GM19328 (cell line): ENCODE data around the gene OR51B4.
"Not testable (repeated sequence)": the region's sequence is repeated elsewhere in the genome, so short reads cannot be mapped to it uniquely, and the experiment has no call there.

Source experiments
- ATAC-seq: cut with Tn5 transposase; IDR thresholded peaks from one replicate; pipeline ENCODE4 v1.9.1; 2021; ENCODE audit warnings: mild to moderate bottlenecking, moderate library complexity; ENCODE audit not compliant: unreplicated experiment

OR51B4 gene

DNA sequence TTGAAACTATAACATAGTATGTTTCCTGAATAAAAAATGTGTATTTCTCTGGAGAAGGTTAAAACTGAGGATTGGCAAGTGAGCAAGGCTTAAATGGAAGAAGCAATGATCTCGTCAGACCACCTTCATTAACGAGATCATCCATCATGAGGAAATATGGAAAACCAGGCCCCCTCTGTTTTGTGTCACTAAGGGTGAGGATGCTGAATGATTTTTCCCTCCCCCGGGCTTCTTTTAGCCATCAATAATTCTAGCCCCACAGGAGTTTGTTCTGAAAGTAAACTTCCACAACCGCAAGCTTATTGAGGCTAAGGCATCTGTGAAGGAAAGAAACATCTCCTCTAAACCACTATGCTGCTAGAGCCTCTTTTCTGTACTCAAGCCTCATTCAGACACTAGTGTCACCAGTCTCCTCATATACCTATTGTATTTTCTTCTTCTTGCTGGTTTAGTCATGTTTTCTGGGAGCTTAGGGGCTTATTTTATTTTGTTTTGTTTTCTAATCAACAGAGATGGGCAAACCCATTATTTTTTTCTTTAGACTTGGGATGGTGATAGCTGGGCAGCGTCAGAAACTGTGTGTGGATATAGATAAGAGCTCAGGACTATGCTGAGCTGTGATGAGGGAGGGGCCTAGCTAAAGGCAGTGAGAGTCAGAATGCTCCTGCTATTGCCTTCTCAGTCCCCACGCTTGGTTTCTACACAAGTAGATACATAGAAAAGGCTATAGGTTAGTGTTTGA, 26.2 kb downstream of the OR51B4 start:
- no peak for ATAC-seq

DNA sequence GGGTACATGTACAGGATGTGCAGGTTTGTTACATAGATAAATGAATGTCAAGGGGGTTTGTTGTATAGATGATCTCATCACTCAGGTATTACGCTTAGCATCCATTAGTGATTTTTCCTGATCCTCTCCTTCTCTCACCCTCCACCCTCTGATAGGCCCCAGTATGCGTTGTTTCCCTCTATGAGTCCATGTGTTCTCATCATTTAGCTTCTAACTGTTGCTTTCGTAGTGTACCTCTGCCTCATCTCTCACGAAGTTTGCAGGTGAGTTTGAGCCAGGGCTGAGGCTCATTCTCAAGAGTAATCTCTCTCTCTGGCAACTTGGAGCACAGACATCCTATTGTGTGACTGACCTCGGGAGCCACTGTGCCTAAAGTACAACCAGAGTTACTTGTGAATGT, 27.4 kb downstream of the OR51B4 start:
- no peak for ATAC-seq

DNA sequence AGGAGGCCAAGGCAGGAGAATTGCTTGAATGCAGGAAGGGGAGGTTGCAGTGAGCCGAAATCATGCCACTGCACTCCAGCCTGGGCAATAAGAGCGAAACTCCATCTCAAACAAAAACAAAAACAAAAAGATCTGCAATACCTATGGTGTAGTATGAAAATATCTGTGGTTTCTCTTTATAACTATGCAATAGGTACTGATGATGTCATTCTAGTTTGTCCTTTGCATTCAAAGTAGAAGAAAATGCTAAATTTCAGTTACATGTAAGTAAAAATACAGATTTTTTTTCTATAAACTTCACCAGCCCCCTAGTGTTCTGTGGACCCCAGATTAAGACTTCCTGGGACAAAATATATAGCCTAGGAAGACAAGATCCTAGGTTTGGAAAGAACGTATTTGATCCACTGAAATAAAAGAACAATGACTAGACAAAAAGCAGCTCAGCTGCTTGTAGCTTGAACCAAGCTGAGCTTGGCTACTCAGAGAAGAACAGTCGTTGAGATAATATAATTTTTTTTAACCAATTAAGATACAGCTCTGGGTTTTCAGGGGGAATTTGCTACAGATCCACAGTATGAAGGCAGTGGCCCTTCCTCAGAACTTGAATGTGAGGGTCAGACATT, 29.2 kb downstream of the OR51B4 start:
- no peak for ATAC-seq

DNA sequence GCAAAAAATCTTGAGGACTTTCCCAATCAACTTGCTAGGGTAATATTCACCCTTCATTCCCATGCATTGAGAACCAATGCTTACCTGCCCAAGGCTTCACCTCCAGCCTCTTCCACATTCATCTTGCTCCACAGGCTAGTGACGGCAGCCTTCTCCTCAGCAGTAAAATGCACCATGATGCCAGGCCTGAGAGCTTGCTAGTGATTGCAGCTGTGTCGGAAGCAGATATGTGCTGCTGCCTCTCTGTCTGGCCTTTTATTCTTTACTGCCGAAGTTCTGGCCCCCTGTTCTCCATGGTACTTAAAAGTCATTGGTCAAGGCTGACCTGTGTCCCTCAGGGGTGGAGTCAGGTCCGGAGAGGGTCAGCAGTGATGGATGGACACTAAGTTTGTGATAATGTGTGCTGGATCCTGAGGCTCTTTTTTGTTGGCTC, 32.0 kb downstream of the OR51B4 start, which contains the start of gene HBE1:
HBE1 (minus strand) TSS at position 231 of the 433 bp plus-strand sequence; CDS start at position 176, 55 bp downstream.
- ATAC-seq = no peak

DNA sequence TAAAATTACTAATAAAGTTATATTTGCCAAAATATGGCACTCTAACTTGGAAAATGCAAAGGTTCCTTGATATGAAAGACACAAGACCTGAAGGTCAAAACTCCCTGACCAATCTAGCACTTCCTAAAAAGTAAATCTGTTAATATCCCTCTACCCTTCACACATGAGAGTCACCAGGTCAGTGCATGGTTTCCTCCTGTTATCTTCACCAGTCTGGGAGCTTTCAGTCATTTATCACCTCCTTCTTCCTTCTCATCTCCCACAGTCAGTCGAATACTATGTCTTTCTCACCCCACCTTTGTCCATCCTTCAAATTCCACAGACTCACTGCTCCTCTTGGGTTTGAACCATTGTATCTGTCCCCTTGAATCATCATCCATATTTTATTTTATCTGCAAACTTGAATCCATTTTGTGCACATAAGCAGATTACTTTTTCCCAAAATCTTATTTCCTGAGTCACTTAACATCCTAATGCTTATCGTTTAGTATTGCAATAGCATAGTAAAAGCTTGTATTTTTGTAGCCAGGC, 34.6 kb downstream of the OR51B4 start:
- no peak for ATAC-seq

DNA sequence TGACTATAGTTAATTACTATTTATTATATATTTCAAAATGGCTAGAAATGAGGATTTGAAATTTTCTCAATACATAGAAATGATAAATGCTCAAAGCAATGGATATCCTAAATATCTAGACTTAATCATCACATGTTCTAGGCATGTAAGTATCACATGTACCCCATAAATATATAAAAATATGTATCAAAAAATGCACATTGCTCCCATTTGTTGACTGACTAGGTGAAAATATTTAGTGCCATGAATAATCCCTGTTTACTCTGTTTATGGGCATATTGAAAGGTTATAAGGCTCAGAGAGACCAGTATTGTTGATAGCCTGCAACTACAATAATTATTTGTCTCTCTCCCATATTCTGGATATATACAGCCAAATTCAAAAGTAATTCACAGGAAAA, 35.1 kb downstream of the OR51B4 start:
- no peak for ATAC-seq

DNA sequence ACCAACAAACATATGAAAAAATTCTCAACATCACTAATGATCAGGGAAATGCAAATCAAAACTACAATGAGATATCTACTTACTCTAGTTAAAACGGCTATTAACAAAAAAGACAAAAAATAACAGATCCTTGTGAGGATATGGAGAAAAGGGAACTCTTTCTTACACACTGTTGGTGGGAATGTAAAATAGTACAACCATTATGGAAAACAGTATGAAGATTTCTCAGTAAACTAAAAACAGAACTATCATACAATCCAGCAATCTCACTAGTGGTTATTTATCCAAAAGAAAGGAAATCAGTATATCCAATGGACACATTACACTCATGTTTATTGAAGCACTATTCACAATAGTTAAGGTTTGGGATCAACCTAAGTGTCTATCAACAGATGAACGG, 35.9 kb downstream of the OR51B4 start:
- no peak for ATAC-seq

DNA sequence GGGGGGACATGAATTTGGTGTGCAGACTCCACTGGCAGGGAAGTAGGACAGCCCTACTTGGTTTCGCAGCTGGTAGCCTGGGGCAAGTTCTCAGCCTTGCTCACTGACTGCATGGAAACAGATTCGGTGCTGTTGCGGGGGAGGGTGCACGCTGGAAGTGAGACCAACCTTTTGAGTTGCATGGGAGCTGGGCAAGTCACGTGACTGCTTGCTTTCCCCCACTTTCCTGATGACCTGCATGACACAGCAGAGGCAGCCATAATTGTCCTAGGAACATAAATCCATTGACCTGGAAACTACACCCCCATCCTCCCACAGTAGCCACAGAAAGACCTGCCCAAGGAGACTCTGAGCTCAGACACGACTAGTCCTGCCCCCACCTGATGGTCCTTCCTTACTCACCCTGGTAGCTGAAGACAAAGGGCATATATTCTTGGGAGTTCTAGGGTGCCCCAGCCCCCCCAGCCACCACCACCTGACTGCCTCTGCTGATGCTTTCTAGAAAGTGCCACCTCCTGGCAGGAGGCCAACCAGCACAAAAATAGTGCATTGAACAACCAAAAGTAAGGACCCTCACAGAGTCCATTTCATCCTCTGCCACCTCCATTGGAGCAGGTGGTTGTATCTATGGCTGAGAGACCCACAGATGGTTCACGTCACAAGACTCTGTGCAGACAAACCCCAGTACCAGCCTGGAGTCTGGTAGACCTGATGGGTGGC, 43.0 kb downstream of the OR51B4 start:
- ATAC-seq = no peak

DNA sequence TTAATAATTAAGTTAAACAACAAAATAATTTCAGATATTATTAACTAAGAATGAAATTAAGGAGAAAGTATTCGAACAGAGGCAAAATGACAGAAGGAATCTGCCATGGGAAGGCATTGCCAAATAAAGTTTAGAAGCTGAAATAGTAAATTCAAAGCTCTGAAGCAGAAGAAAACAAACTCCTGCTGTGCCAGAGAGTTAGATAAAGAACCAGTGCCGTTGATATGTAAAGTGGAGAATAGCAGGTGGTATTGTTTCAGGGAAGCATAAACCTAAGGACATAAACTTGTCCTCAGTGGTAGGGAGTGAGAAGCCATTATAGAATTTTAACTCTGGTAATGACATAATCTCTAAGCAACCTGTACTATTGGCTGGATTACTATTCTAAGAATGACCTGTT, 44.5 kb downstream of the OR51B4 start:
- ATAC-seq = no peak

DNA sequence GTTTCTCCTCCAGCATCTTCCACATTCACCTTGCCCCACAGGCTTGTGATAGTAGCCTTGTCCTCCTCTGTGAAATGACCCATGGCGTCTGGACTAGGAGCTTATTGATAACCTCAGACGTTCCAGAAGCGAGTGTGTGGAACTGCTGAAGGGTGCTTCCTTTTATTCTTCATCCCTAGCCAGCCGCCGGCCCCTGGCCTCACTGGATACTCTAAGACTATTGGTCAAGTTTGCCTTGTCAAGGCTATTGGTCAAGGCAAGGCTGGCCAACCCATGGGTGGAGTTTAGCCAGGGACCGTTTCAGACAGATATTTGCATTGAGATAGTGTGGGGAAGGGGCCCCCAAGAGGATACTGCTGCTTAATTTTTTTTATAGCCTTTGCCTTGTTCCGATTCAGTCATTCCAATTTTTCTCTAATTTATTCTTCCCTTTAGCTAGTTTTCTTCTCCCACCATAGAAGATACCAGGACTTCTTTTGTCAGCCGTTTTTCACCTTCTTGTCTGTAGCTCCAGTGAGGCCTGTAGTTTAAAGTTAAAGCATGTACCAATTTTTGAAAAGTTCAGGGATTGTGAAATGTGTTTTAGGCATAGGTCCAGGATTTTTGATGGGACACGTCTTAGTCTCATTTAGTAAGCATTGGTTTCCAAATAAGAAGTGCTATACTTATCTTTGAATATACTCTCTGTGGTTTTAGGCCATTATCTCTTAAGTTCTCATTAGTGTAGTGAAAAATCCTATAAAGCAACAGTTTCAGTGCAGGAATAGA, 46.9 kb downstream of the OR51B4 start, which contains the start of gene HBG2:
HBG2 (minus strand) TSS at position 136 of the 768 bp plus-strand sequence; CDS start at position 83, 53 bp downstream.
- not testable (repeated sequence) for ATAC-seq

DNA sequence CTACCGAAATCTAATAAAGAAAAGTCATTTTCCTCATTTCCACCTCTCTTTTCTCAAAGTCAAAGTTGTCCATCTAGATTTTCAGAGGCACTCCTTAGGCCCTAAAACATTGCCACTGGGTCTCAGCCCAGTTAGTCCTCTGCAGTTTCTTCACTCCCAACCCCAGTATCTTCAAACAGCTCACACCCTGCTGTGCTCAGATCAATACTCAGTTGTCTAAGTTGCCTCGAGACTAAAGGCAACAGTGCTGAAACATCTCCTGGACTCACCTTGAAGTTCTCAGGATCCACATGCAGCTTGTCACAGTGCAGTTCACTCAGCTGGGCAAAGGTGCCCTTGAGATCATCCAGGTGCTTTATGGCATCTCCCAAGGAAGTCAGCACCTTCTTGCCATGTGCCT, 47.7 kb downstream of the OR51B4 start:
- ATAC-seq = not testable (repeated sequence)

DNA sequence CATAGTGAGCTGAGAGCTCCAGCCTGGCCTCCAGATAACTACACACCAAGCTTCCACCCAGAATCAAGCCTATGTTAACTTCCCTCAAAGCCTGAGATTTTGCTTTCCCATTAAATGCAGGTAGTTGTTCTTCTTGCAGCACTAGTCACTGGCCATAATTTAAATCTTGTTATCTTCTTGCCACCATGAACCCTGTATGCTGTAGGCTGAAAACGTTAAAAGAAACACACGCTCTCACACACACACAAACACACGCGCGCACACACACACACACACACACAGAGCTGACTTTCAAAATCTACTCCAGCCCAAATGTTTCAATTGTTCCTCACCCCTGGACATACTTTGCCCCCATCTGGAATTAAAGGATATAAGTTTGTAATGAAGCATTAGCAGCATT, 48.3 kb downstream of the OR51B4 start:
- ATAC-seq = not testable (repeated sequence)

DNA sequence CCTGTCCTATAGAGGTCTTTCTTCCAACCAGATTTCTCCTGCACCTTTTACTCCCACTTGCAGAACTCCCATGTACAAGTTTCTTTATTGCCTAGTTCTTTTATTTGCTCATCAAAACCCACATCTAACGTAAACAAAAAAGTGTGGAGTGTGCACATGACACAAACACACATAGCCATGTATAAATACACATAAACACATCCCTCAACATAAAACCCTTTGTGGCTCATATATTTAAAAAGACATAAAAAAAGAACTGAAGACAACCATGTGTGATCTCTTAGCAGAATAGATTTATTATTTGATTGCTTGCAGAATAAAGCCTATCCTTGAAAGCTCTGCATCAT, 48.9 kb downstream of the OR51B4 start:
- no peak for ATAC-seq

DNA sequence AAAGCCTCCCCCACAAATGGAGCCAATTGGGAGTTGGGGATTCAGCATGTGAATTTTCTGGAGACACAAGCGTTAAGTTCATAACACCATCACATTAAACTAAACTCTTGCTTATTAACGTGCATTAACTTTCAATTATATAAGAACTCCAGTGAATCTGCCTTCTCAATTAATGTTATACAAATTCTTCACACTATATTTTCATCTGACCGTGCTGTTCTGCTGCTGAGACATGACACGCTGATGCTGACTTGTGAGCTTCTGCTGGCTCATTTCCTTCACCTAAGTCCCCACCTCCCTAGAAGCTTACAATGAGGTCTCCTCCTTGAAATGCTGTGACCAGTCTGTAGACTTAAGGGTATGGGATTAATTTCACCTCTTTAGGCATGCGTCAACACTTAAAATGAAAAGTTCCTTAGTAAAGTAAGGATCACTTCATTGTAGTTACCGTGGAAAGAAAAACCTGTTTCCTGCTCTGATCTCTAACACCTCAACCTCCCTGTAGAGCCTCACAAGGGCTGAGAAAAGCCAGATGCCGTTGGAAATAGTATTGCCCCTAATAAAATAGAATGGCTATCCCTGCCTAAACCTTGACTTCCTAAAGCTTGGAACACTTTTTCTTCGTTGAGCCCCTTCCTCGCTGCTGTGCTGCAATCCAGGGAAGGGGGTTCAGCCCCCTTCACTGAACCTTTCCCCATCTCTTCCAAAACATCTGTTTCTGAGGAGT, 49.4 kb downstream of the OR51B4 start:
- ATAC-seq = no peak

DNA sequence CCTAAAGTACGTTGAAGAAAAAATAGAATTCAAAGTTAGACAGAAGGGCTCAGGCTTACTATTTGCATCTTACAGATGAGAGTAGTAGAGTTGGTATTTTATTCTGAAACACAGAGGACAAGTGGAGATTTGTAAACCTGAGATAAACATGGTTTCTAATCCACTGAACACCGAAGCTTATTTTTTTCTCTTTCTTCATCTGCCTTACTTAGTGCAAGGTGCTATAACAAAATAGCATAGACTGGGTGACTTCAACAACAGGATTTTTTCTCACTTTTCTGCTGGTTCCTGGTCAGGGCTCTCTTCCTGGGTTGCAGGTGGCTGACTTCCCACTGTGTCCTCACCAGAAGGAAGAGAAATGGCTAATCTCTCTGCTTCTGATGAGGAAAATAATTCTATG, 50.0 kb downstream of the OR51B4 start:
- ATAC-seq = no peak
